WERI-Rb-1 (cell line): ENCODE data around the gene USP6NL.

Experiments
- DNase-seq: peaks from one replicate; pipeline ENCODE4 v3.0.0-alpha.2; 2020
- H3K27ac ChIP-seq: fragments of 250-450 bp; sonication (Bioruptor Pico); 2 replicates; pipeline ENCODE4 v1.5.1; 2020; ENCODE audit warnings: mild to moderate bottlenecking, moderate library complexity
- H3K27me3 ChIP-seq: fragments of 250-450 bp; sonication (Bioruptor Pico); 2 replicates; pipeline ENCODE4 v1.5.1; 2021; ENCODE audit warnings: mild to moderate bottlenecking, low read depth, moderate library complexity; ENCODE audit not compliant: insufficient read depth, severe bottlenecking
- H3K36me3 ChIP-seq: fragments of 250-450 bp; sonication (Bioruptor Pico); 2 replicates; pipeline ENCODE4 v1.5.1; 2020; ENCODE audit warnings: mild to moderate bottlenecking, moderate library complexity
- H3K4me3 ChIP-seq: 2 replicates; pipeline ENCODE4 v1.5.1; 2011; ENCODE audit warnings: low read depth, mild to moderate bottlenecking, control low read depth, low read length
- H3K9me3 ChIP-seq: fragments of 250-450 bp; sonication (Bioruptor Pico); 2 replicates; pipeline ENCODE4 v1.5.1; 2021; ENCODE audit warnings: mild to moderate bottlenecking, moderate library complexity; ENCODE audit not compliant: severe bottlenecking
- CTCF ChIP-seq: IDR thresholded peaks from 2 replicates; pipeline ENCODE4 v1.5.1; 2011; ENCODE audit warnings: low read depth, mild to moderate bottlenecking, control low read depth, inconsistent platforms, low read length

The USP6NL gene

GRCh38 chr10:11560076-11560709 lies 51.3 kb downstream of the USP6NL start:
- DNase-seq, result no peak
- Histone ChIP-seq H3K4me3 (no peak overlapping the region), H3K9me3 (no peaks in the 10 kb centered on the region), H3K36me3 (no peaks in the 10 kb centered on the region), H3K27ac (no peak overlapping the region), H3K27me3 (no peaks in the 10 kb centered on the region)
- TF ChIP-seq CTCF, result no peak

- no peak for TF ChIP-seq CTCF
- Histone ChIP-seq H3K27me3 (no peaks in the 10 kb centered on the region), H3K9me3 (no peaks in the 10 kb centered on the region), H3K4me3 (no peak overlapping the region), H3K27ac (no peak overlapping the region), H3K36me3 (no peaks in the 10 kb centered on the region)
- DNase-seq, result no peak
Observed at GRCh38 chr10:11557967-11558366, 53.5 kb downstream of the USP6NL start.

GRCh38 chr10:11557513-11557912 lies 53.9 kb downstream of the USP6NL start:
- H3K36me3 ChIP-seq, result no peaks in the 10 kb centered on the region
- DNase-seq, result no peak
- H3K27me3 ChIP-seq, result no peaks in the 10 kb centered on the region
- no peak for TF ChIP-seq CTCF
- no peak overlapping the region for H3K27ac ChIP-seq
- H3K4me3 ChIP-seq, result no peak overlapping the region
- no peaks in the 10 kb centered on the region for H3K9me3 ChIP-seq

GRCh38 chr10:11555556-11555955 lies 55.9 kb downstream of the USP6NL start:
- no peaks in the 10 kb centered on the region for H3K36me3 ChIP-seq
- no peak for TF ChIP-seq CTCF
- H3K9me3 ChIP-seq, result no peaks in the 10 kb centered on the region
- H3K27ac ChIP-seq, result no peak overlapping the region
- no peaks in the 10 kb centered on the region for H3K27me3 ChIP-seq
- no peak overlapping the region for H3K4me3 ChIP-seq
- no peak for DNase-seq

GRCh38 chr10:11553773-11554381 lies 57.6 kb downstream of the USP6NL start:
- Histone ChIP-seq H3K27ac (no peak overlapping the region), H3K4me3 (no peak overlapping the region), H3K36me3 (no peaks in the 10 kb centered on the region), H3K27me3 (no peaks in the 10 kb centered on the region), H3K9me3 (no peaks in the 10 kb centered on the region)
- no peak for DNase-seq
- TF ChIP-seq CTCF, result no peak
